ENCODE measurements around the gene NOL8.

DNA sequence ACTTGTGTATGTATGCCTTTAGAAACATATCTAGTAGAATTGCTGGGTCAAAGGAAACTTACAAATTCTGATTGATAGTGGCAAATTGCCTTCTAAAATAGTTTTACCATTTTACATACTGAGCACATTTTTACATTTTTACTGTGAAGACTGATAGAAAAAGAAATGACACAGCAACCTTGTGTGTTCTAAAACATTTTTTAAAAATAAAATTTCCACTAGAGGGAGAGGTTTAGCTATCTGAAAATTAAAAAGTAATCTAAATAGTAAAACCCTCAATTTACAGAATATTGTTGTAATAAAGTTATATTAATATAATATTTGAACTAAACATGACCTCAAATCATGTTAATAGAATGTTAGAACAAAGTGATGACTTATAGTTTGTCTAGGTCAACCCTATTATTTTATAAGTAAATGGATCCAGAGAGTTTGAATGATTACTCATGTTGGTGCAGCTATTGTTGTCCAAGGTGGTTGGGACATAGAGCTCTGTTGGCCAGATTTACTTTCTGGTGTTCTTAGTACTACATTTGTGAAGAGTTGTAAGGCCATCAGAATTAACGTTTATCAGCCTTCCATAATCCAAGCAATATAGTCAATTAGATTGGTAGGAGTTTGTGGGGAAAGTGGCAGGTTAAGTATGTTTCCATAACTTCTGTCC is 17.8 kb upstream of the NOL8 start:
- TF ChIP-seq, protein P1, sequence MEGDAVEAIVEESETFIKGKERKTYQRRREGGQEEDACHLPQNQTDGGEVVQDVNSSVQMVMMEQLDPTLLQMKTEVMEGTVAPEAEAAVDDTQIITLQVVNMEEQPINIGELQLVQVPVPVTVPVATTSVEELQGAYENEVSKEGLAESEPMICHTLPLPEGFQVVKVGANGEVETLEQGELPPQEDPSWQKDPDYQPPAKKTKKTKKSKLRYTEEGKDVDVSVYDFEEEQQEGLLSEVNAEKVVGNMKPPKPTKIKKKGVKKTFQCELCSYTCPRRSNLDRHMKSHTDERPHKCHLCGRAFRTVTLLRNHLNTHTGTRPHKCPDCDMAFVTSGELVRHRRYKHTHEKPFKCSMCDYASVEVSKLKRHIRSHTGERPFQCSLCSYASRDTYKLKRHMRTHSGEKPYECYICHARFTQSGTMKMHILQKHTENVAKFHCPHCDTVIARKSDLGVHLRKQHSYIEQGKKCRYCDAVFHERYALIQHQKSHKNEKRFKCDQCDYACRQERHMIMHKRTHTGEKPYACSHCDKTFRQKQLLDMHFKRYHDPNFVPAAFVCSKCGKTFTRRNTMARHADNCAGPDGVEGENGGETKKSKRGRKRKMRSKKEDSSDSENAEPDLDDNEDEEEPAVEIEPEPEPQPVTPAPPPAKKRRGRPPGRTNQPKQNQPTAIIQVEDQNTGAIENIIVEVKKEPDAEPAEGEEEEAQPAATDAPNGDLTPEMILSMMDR (IDR thresholded peaks at IDR 0.05; ENCODE audit: borderline replicate concordance, extremely low read depth, low read length, poor library complexity, severe bottlenecking) = no peak
- TF ChIP-seq EZH2 (IDR thresholded peaks at IDR 0.05; ENCODE audit: borderline replicate concordance, low read depth, low read length, severe bottlenecking) = no peak

Data from DND-41 (cell line).